ENCODE results near the gene CAMK4.
A peak's percentile ranks its signal among the peaks of the same experiment; 100 is the strongest.

The CAMK4 gene

DNA sequence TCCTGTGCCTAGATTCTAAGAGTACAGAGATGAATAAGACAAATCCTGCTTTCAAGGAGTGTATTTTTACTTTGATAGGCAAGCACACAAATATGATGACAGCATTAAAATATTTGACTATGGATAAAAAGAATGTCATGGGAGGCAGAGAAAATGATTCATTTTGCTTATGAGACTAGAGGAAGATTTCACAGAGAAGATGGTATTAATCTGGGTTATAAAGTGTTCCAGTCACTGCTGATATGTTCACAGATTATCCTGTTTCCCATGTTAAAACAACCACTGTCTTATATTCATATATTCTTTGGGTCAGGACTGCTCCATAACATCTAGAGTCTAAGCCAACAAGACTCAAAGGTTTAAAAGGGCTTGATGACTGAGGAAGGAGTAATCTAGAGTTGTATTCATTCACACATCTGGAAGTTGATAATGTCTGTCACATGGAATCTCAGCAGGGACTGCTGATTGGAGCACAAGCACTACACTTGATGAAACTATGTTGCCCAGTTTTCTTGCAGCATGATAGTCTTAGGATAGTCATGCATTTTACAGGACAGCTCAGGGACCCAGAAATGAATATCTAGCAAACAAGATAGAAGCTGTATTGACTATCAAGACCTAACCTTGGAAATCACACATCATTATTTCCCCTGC is 208.8 kb downstream of the CAMK4 start:
- POLR2A ChIA-PET: no interaction called here
- H3K4me1 ChIP-seq (ENCODE audit: control insufficient read depth, insufficient read depth, low read length): no peaks in the 10 kb centered on the region
- no peak overlapping the region for H3K4me3 ChIP-seq (ENCODE audit: low read depth, low read length)
- no peaks in the 10 kb centered on the region for H3K9me3 ChIP-seq (ENCODE audit: control insufficient read depth, insufficient read depth, low read depth, low read length)
- no peaks in the 10 kb centered on the region for H3K36me3 ChIP-seq (ENCODE audit: control insufficient read depth in 2 of 2, insufficient read depth in 1 of 2, low read length in 2 of 2)
- CTCF ChIA-PET: no interaction called here
- TF ChIP-seq ZNF311 (tag by site-specific recombination; IDR thresholded peaks at IDR 0.05; ENCODE audit: borderline replicate concordance) (no peak), ZBTB10 (tag by site-specific recombination; IDR thresholded peaks at IDR 0.05) (no peak), ZNF48 (tag by site-specific recombination; IDR thresholded peaks at IDR 0.05) (no peak), ZNF626 (tag by site-specific recombination; IDR thresholded peaks at IDR 0.05) (no peak), ZBTB44 (tag by site-specific recombination; IDR thresholded peaks at IDR 0.05) (no peak), ZNF140 (tag by site-specific recombination; IDR thresholded peaks at IDR 0.05) (no peak), ZNF416 (tag by site-specific recombination; IDR thresholded peaks at IDR 0.05) (no peak), ZBTB7A (tag by site-specific recombination; IDR thresholded peaks at IDR 0.05; ENCODE audit: low read depth) (no peak), BCL11A (tag by site-specific recombination; IDR thresholded peaks at IDR 0.05; ENCODE audit: low read depth) (no peak), ZNF654 (tag by site-specific recombination; IDR thresholded peaks at IDR 0.05; ENCODE audit: low read depth) (no peak), ZBTB20 (tag by site-specific recombination; IDR thresholded peaks at IDR 0.05) (no peak)
- TF ChIP-seq, protein P1, sequence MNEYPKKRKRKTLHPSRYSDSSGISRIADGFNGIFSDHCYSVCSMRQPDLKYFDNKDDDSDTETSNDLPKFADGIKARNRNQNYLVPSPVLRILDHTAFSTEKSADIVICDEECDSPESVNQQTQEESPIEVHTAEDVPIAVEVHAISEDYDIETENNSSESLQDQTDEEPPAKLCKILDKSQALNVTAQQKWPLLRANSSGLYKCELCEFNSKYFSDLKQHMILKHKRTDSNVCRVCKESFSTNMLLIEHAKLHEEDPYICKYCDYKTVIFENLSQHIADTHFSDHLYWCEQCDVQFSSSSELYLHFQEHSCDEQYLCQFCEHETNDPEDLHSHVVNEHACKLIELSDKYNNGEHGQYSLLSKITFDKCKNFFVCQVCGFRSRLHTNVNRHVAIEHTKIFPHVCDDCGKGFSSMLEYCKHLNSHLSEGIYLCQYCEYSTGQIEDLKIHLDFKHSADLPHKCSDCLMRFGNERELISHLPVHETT (tag by site-specific recombination; IDR thresholded peaks at IDR 0.05): no peak
- H3K27ac ChIP-seq (ENCODE audit: extremely low read depth, low read depth, low read length): no peak overlapping the region

DNA sequence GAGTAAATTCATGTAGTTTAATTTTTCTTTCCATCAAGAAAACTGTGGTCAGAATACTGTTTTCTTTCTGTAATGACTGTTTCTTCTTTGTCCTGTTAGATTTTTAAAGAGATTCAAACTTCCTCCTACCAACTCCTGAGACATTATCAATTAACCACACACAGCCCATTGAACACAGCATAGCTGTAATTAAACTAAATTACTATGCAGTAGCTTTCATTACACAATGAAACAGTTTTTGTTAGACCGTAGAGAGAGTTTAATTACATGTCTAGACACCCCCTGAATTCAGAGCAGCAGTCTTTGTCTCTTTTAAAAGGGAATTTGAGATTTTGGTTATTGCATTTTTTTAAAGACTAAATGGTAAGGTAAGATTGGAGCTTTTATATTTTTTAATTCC is 210.6 kb downstream of the CAMK4 start:
- Histone ChIP-seq H3K27ac (ENCODE audit: extremely low read depth, low read depth, low read length) (no peak overlapping the region), H3K4me3 (ENCODE audit: low read depth, low read length) (no peak overlapping the region), H3K4me1 (ENCODE audit: control insufficient read depth, insufficient read depth, low read length) (no peaks in the 10 kb centered on the region), H3K36me3 (ENCODE audit: control insufficient read depth in 2 of 2, insufficient read depth in 1 of 2, low read length in 2 of 2) (no peaks in the 10 kb centered on the region), H3K9me3 (ENCODE audit: control insufficient read depth, insufficient read depth, low read depth, low read length) (no peaks in the 10 kb centered on the region)
- CTCF ChIA-PET: interaction anchor here (0.7 to 1.0 kb wide), 2 partner anchors 35 to 62 kb away, joined by 3 read pairs; no protein-coding TSS in a partner anchor
- TF ChIP-seq, protein P2, sequence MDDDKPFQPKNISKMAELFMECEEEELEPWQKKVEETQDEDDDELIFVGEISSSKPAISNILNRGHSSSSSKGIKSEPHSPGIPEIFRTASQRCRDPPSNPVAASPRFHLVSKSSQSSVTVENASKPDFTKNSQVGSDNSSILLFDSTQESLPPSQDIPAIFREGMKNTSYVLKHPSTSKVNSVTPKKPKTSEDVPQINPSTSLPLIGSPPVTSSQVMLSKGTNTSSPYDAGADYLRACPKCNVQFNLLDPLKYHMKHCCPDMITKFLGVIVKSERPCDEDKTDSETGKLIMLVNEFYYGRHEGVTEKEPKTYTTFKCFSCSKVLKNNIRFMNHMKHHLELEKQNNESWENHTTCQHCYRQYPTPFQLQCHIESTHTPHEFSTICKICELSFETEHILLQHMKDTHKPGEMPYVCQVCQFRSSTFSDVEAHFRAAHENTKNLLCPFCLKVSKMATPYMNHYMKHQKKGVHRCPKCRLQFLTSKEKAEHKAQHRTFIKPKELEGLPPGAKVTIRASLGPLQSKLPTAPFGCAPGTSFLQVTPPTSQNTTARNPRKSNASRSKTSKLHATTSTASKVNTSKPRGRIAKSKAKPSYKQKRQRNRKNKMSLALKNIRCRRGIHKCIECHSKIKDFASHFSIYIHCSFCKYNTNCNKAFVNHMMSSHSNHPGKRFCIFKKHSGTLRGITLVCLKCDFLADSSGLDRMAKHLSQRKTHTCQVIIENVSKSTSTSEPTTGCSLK (tag by site-specific recombination; IDR thresholded peaks at IDR 0.05): no peak
- TF ChIP-seq, protein P3, sequence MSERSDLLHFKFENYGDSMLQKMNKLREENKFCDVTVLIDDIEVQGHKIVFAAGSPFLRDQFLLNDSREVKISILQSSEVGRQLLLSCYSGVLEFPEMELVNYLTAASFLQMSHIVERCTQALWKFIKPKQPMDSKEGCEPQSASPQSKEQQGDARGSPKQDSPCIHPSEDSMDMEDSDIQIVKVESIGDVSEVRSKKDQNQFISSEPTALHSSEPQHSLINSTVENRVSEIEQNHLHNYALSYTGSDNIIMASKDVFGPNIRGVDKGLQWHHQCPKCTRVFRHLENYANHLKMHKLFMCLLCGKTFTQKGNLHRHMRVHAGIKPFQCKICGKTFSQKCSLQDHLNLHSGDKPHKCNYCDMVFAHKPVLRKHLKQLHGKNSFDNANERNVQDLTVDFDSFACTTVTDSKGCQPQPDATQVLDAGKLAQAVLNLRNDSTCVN (tag by site-specific recombination; optimal IDR thresholded peaks at IDR 0.05): no peak
- peak; percentile 80 for TF ChIP-seq SP7 (tag by site-specific recombination; IDR thresholded peaks at IDR 0.05)
- no peak for TF ChIP-seq ZNF664 (tag by site-specific recombination; IDR thresholded peaks at IDR 0.05)
- no peak for TF ChIP-seq ZNF140 (tag by site-specific recombination; IDR thresholded peaks at IDR 0.05)
- POLR2A ChIA-PET: no interaction called here

Data from HEK293 (cell line).